22Rv1 (cell line): ENCODE results near the gene RALGPS1.

ENCODE experiments used
- H3K27ac ChIP-seq: fragments of 450-650 bp; 2 replicates; pipeline ENCODE4 v1.5.1; 2017
- CTCF ChIP-seq: fragments of 450-650 bp; IDR thresholded peaks from 2 replicates; pipeline ENCODE4 v1.5.1; 2017; ENCODE audit warnings: mild to moderate bottlenecking
- ZFX ChIP-seq: fragments of 450-650 bp; IDR thresholded peaks from 2 replicates; pipeline ENCODE4 v1.6.1; 2017; ENCODE audit warnings: antibody characterized with exemption, borderline replicate concordance

Gene RALGPS1

GRCh38 chr9:127223266-127223665 is 308.7 kb downstream of the RALGPS1 start:
- TF ChIP-seq CTCF (no peak), ZFX (no peak)
- H3K27ac ChIP-seq, result no peak overlapping the region

GRCh38 chr9:127223810-127224177 is 309.2 kb downstream of the RALGPS1 start:
- TF ChIP-seq ZFX, result no peak
- TF ChIP-seq CTCF, result no peak
- H3K27ac ChIP-seq, result no peak overlapping the region

GRCh38 chr9:127224178-127224882 is 309.7 kb downstream of the RALGPS1 start:
- H3K27ac ChIP-seq, result peak overlapping the region; percentile 70
- TF ChIP-seq CTCF, result 0 out of 2 replicates have a peak, but pooled peaks have one; percentile 7
- TF ChIP-seq ZFX, result no peak

- H3K27ac ChIP-seq, result peak overlapping the region; percentile 70
- TF ChIP-seq CTCF (no peak), ZFX (no peak)
These were observed 310.5 kb downstream of the RALGPS1 start for GRCh38 chr9:127224883-127225739.

- no peak overlapping the region for H3K27ac ChIP-seq
- TF ChIP-seq ZFX (no peak), CTCF (no peak)
These were observed 311.4 kb downstream of the RALGPS1 start for GRCh38 chr9:127225801-127226625.

- TF ChIP-seq ZFX (no peak), CTCF (no peak)
- H3K27ac ChIP-seq, result no peak overlapping the region
These were observed 315.3 kb downstream of the RALGPS1 start for GRCh38 chr9:127229691-127230417.
